HEK293 (cell line): Measurements from ENCODE around the gene MBD3L3.

Experiments
- CTCF ChIA-PET: fragments of 350-600 bp; formaldehyde crosslinking; extraction: SDS; loops from one replicate; lab custom pipeline; 2021; ENCODE audit warnings: antibody characterized with exemption; lab: Yijun Ruan, JAX
- POLR2A ChIA-PET: fragments of 300-600 bp; formaldehyde crosslinking; extraction: SDS; loops from one replicate; lab custom pipeline; 2020; ENCODE audit warnings: antibody characterized with exemption, inconsistent platforms; lab: Yijun Ruan, JAX
- H3K27ac ChIP-seq: fragments of 200-500 bp; sonication (Bioruptor generic); 2 replicates; pipeline ENCODE4 v1.5.1; 2014; ENCODE audit warnings: low read depth, low read length, control low read depth, inconsistent platforms; ENCODE audit errors: extremely low read depth
- H3K36me3 ChIP-seq, 2 experiments: fragments of 200-500 bp in 1 of 2; sonication (Bioruptor generic) in 1 of 2; 1 replicate in 1 of 2; 2 replicates in 1 of 2; pipeline ENCODE4 v1.5.1; 2014 to 2017; ENCODE audit warnings: inconsistent platforms in 2 of 2, low read length in 2 of 2; ENCODE audit not compliant: control insufficient read depth in 2 of 2, insufficient read depth in 1 of 2
- H3K4me1 ChIP-seq: fragments of 200-500 bp; sonication (Bioruptor generic); 2 replicates; pipeline ENCODE4 v1.5.1; 2014; ENCODE audit warnings: mild to moderate bottlenecking, low read length, inconsistent platforms; ENCODE audit not compliant: control insufficient read depth, insufficient read depth
- H3K4me3 ChIP-seq: 2 replicates; pipeline ENCODE4 v1.5.1; 2011; ENCODE audit warnings: low read depth, mild to moderate bottlenecking, control low read depth, low read length, moderate library complexity
- H3K9me3 ChIP-seq: fragments of 200-500 bp; sonication (Bioruptor generic); 2 replicates; pipeline ENCODE4 v1.5.1; 2014; ENCODE audit warnings: low read depth, low read length, inconsistent platforms; ENCODE audit not compliant: control insufficient read depth, insufficient read depth
- KLF1 ChIP-seq: fragments of 450-650 bp; formaldehyde crosslinking; IDR thresholded peaks from 2 replicates; pipeline ENCODE4 v1.5.1; 2016; ENCODE audit warnings: missing biosample characterization, missing genetic modification characterization
- RBAK ChIP-seq: fragments of 450-650 bp; formaldehyde crosslinking; IDR thresholded peaks from 2 replicates; pipeline ENCODE4 v1.5.1; 2016; ENCODE audit warnings: missing biosample characterization, missing genetic modification characterization
- SP2 ChIP-seq: fragments of 450-650 bp; formaldehyde crosslinking; IDR thresholded peaks from 2 replicates; pipeline ENCODE4 v1.5.1; 2016; ENCODE audit warnings: missing biosample characterization, missing genetic modification characterization
- TSHZ1 ChIP-seq: fragments of 450-650 bp; formaldehyde crosslinking; IDR thresholded peaks from 2 replicates; pipeline ENCODE4 v1.5.1; 2016; ENCODE audit warnings: missing biosample characterization, missing genetic modification characterization, borderline replicate concordance
- ZBTB21 ChIP-seq: fragments of 450-650 bp; formaldehyde crosslinking; IDR thresholded peaks from 2 replicates; pipeline ENCODE4 v1.5.1; 2017; ENCODE audit warnings: missing biosample characterization, missing genetic modification characterization
- ZNF133 ChIP-seq: fragments of 450-650 bp; formaldehyde crosslinking; IDR thresholded peaks from 2 replicates; pipeline ENCODE4 v1.5.1; 2016; ENCODE audit warnings: missing biosample characterization, missing genetic modification characterization
- ZNF211 ChIP-seq: fragments of 450-650 bp; formaldehyde crosslinking; IDR thresholded peaks from 2 replicates; pipeline ENCODE4 v1.5.1; 2016; ENCODE audit warnings: low read depth, missing biosample characterization, missing genetic modification characterization
- ZNF24 ChIP-seq: fragments of 450-650 bp; formaldehyde crosslinking; IDR thresholded peaks from 2 replicates; pipeline ENCODE4 v1.5.1; 2016; ENCODE audit warnings: missing biosample characterization, missing genetic modification characterization
- ZNF350 ChIP-seq: fragments of 450-650 bp; formaldehyde crosslinking; IDR thresholded peaks from 2 replicates; pipeline ENCODE4 v1.5.0; 2017; ENCODE audit warnings: missing biosample characterization, mild to moderate bottlenecking, missing genetic modification characterization
- ZNF366 ChIP-seq: fragments of 450-650 bp; formaldehyde crosslinking; conservative IDR thresholded peaks from 2 replicates; pipeline ENCODE4 v1.5.1; 2016; ENCODE audit warnings: missing biosample characterization, missing genetic modification characterization
- ZNF394 ChIP-seq: fragments of 450-650 bp; formaldehyde crosslinking; IDR thresholded peaks from 2 replicates; pipeline ENCODE4 v1.5.1; 2016; ENCODE audit warnings: missing biosample characterization, missing genetic modification characterization, mild to moderate bottlenecking, moderate library complexity, borderline replicate concordance
- ZNF792 ChIP-seq: fragments of 450-650 bp; formaldehyde crosslinking; IDR thresholded peaks from 2 replicates; pipeline ENCODE4 v1.5.1; 2016; ENCODE audit warnings: missing biosample characterization, missing genetic modification characterization
- ZNF830 ChIP-seq: fragments of 450-650 bp; IDR thresholded peaks from 2 replicates; pipeline ENCODE4 v1.5.0; 2018; ENCODE audit warnings: missing biosample characterization, missing genetic modification characterization, low read depth, mild to moderate bottlenecking, moderate library complexity
- ZSCAN5A ChIP-seq: fragments of 450-650 bp; formaldehyde crosslinking; IDR thresholded peaks from 2 replicates; pipeline ENCODE4 v1.5.1; 2016; ENCODE audit warnings: missing biosample characterization, missing genetic modification characterization
- TF ChIP-seq, protein P1 (sequence below): fragments of 450-650 bp; formaldehyde crosslinking; IDR thresholded peaks from 2 replicates; pipeline ENCODE4 v1.5.1; 2016; ENCODE audit warnings: missing biosample characterization, missing genetic modification characterization, borderline replicate concordance
- TF ChIP-seq, protein P2 (sequence below): fragments of 450-650 bp; IDR thresholded peaks from 2 replicates; pipeline ENCODE4 v1.5.1; 2018; ENCODE audit warnings: missing biosample characterization, missing genetic modification characterization

The MBD3L3 gene

DNA sequence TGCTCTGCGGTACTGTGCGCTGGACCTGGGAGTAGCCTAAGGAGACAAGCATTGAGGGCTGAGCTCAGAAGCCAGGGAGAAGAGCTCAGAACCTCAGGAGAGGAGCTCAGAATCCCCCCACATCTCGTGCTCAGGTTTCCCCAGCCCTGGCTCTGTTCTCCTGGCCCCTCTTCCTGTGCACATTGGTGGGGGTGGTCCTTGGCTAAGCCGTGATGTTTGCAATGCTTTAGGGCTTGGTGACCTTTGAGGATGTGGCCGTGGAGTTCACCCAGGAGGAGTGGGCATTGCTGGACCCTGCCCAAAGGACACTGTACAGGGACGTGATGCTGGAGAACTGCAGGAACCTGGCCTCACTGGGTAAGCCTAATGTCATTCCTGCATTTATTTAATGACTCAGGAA is 17.7 kb upstream of the MBD3L3 start:
- Histone ChIP-seq H3K4me3 (no peak overlapping the region), H3K36me3 (peaks cover 32 to 93% of the 10 kb centered on the region in 2 experiments), H3K4me1 (no peaks in the 10 kb centered on the region), H3K27ac (no peak overlapping the region), H3K9me3 (no peaks in the 10 kb centered on the region)
- ChIA-PET CTCF (interaction anchor here (0.6 kb wide), 1 partner anchor 9 kb away, joined by 3 read pairs; no protein-coding TSS in a partner anchor), POLR2A (no interaction called here)
- TF ChIP-seq ZNF350 (tag by site-specific recombination) (no peak), ZNF24 (tag by site-specific recombination) (no peak), RBAK (tag by site-specific recombination) (no peak), ZNF366 (tag by site-specific recombination) (no peak), ZNF830 (no peak), ZNF211 (tag by site-specific recombination) (no peak)
- TF ChIP-seq, protein P1, sequence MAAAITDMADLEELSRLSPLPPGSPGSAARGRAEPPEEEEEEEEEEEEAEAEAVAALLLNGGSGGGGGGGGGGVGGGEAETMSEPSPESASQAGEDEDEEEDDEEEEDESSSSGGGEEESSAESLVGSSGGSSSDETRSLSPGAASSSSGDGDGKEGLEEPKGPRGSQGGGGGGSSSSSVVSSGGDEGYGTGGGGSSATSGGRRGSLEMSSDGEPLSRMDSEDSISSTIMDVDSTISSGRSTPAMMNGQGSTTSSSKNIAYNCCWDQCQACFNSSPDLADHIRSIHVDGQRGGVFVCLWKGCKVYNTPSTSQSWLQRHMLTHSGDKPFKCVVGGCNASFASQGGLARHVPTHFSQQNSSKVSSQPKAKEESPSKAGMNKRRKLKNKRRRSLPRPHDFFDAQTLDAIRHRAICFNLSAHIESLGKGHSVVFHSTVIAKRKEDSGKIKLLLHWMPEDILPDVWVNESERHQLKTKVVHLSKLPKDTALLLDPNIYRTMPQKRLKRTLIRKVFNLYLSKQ (tag by site-specific recombination): no peak

DNA sequence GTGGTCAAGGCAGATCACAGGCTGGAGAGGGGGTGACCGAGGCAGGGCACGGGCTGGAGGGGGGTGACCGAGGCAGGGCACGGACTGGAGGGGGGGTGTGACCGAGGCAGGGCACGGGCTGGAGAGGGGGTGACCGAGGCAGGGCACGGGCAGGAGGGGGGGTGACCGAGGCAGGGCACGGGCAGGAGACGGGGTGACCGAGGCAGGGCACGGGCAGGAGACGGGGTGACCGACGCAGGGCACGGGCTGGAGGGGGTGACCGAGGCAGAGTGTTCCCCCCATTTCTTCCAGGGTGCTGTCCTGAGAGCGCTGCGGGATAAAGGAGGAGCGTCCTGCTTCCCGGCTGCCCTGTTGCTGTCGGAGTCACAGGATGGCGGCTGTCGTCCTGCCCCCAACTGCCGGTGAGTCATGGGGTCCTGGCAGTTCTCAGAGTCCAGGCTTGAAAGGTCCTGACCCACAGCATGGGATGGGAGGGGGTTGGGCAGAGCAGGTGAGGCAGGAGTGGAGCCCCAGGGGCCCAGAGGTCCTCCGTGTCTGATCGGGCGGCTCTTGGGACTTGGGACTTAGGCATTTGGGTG is 16.3 kb upstream of the MBD3L3 start:
- ChIA-PET POLR2A (no interaction called here), CTCF (interaction anchor here (0.7 kb wide), 1 partner anchor 19 kb away, joined by 3 read pairs; no protein-coding TSS in a partner anchor)
- no peaks in the 10 kb centered on the region for H3K4me1 ChIP-seq
- no peak overlapping the region for H3K27ac ChIP-seq
- H3K36me3 ChIP-seq: peaks cover 29 to 86% of the 10 kb centered on the region in 2 experiments
- no peak for TF ChIP-seq ZNF394 (tag by site-specific recombination)
- no peaks in the 10 kb centered on the region for H3K9me3 ChIP-seq
- H3K4me3 ChIP-seq: no peak overlapping the region

- Histone ChIP-seq H3K4me1 (no peaks in the 10 kb centered on the region), H3K36me3 (peaks cover 24 to 63% of the 10 kb centered on the region in 2 experiments), H3K27ac (no peak overlapping the region), H3K9me3 (no peaks in the 10 kb centered on the region), H3K4me3 (no peak overlapping the region)
- ChIA-PET POLR2A (no interaction called here), CTCF (no interaction called here)
- TF ChIP-seq SP2 (tag by site-specific recombination): no peak
- TF ChIP-seq KLF1 (tag by site-specific recombination): no peak
- TF ChIP-seq ZNF133 (tag by site-specific recombination): no peak
- no peak for TF ChIP-seq ZBTB21
- no peak for TF ChIP-seq TSHZ1
- TF ChIP-seq, protein P2, sequence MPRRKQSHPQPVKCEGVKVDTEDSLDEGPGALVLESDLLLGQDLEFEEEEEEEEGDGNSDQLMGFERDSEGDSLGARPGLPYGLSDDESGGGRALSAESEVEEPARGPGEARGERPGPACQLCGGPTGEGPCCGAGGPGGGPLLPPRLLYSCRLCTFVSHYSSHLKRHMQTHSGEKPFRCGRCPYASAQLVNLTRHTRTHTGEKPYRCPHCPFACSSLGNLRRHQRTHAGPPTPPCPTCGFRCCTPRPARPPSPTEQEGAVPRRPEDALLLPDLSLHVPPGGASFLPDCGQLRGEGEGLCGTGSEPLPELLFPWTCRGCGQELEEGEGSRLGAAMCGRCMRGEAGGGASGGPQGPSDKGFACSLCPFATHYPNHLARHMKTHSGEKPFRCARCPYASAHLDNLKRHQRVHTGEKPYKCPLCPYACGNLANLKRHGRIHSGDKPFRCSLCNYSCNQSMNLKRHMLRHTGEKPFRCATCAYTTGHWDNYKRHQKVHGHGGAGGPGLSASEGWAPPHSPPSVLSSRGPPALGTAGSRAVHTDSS (tag by site-specific recombination): no peak
- TF ChIP-seq ZSCAN5A (tag by site-specific recombination): no peak
- TF ChIP-seq ZNF792: no peak
Observed at GRCh38 chr19:7072541-7072940, 14.1 kb upstream of the MBD3L3 start.
